ENCODE data around the gene MBNL1.

Gene MBNL1

GRCh38 chr3:152268555-152269055 is at the start of gene MBNL1:
Gene MBNL1 (plus strand): TSS chr3:152268929. CDS start chr3:152300194, 31,265 bp downstream.
- DNase-seq: peak; percentile 77

DNA sequence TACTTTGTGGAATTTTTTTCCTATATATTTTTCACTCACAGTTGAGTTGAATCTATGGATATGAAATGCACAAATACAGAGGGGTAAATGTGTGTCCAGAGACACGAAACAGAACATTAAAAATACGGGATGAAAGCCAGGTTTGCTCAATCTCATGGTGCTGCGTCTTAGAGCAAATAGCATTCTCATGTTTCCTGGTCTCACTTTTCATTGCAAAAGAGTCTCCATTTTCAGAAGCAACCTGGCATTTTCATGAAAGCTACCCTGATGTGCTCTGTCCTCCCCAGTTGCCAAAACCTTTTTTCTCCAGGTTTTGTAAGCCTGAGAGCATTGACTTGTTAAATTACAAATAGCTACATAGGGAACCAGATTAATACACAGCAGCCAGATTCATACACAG is 49.5 kb upstream of the MBNL1 start:
- DNase-seq: no peak

GRCh38 chr3:152219769-152220255 is 48.9 kb upstream of the MBNL1 start:
- no peak for DNase-seq

GRCh38 chr3:152222327-152222726 is 46.4 kb upstream of the MBNL1 start:
- no peak for DNase-seq

DNA sequence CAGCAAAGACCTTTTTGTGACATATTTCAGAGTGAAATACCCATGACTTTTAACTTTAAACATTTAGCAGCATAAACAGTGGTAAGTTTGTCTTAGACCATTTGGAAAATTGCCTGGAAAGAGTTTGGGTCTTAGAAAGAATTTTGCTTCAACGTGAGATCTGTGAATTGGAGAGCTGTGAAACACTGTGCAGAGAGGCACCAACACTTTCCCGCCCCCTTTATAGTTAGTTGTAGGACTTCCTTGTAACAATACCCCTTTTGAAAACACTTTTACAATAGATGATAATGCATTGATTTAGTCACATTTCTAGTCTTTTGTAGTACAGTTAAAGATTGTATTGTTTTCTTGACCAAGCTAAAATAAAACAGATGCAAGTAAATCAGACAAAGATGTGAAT is 43.5 kb upstream of the MBNL1 start:
- DNase-seq: no peak

DNA sequence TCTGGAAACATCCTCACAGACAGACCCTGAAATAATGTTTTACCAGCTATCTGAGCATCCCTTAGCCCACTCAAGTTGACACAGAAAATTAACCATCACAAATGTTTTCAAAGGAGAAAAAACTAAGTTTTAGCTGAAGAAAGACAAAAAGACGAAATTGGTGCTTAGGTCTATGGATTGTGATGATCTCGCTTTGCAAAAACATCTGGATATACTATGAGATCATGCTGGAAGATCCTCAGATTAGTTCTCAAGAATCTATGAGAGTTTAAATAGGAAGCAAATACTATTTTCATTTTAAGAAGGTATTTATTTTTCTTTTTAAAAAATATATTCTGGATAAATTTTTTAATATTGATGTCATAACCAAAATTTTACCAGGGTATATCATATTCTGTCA is 42.6 kb upstream of the MBNL1 start:
- DNase-seq: no peak

DNA sequence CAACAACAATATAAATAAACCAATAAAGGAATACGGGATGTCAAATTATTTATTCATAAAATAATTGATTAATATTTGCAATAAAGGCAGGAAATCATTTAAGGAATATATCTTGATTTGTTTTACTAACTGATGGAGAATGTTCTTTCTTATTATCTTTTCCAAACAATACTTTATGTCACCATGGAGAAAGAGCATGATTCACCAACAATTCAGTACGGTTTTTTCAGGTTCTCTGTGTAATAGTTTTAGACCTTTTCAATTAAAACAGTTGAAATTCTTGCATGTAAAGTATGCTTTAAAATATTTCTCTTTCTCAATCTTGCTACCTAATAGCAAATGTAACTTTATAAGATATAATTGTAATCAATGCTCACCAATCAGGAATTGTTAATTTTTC is 41.7 kb upstream of the MBNL1 start:
- DNase-seq: no peak

DNA sequence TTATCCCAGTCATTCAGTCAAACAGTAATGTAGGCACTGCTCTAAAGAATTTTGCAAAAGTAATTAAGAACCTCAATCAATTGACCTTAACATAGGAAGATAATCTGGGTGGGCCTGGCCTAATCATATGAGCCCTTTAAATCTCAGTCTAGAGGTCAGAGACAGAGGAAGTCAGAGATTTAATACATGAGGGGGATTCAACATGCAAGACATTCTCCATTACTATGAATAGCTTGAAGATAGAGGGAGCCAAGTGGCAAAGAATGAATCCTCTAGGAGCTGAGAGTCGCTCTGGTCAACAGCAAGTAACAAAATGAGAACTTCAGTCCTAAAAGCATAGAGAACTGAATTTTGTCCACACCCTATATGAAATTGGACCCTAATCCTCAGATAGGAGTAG is 39.0 kb upstream of the MBNL1 start:
- DNase-seq: no peak

DNA sequence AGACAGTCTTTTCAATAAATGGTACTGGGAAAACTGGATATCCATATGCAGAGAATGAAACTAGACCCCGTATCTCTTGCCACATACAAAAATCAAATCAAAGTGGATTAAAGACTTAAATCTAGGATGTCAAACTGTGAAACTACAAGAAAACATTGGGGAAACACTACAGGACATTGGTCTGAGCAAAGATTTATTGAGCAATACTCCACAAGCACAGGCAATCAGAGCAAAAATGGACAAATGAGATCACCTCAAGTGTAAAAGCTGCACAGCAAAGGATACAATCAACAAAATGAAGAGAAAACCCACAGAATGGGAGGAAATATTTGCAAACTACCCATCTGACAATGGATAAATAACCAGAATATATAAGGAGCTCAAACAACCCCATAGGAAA is 38.4 kb upstream of the MBNL1 start:
- no peak for DNase-seq

GRCh38 chr3:152232001-152232400 is 36.7 kb upstream of the MBNL1 start:
- DNase-seq: no peak

GRCh38 chr3:152232679-152233078 is 36.0 kb upstream of the MBNL1 start:
- no peak for DNase-seq

GRCh38 chr3:152234657-152235375 is 33.9 kb upstream of the MBNL1 start:
- no peak for DNase-seq

DNA sequence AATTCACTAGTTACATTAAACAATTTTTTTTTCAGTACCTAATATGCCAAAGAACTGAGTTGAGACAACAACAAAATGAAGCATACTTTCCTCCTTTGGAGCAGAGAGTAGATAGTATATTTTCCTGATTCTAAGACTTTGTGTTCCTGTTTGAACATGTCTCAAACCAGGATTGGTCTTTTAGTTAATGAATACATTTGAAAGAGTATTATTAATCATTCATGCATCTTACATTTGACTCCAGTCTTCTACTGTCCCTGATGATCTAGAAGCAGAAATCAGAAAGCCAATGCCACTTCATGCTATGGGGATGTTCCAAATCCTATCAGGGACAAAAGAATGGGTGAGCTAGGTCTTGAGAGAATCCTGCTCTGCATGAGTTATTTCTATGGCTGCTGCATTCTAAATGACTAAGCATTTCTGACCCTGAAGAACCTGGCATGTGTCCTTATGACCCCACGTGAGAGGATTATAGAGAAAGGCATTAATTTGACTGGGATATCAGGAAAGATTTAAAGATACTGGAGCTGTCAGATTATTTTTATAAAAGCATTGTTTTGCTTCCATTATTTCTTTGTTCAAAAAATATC is 32.9 kb upstream of the MBNL1 start:
- peak; percentile 29 to 47 for DNase-seq

DNA sequence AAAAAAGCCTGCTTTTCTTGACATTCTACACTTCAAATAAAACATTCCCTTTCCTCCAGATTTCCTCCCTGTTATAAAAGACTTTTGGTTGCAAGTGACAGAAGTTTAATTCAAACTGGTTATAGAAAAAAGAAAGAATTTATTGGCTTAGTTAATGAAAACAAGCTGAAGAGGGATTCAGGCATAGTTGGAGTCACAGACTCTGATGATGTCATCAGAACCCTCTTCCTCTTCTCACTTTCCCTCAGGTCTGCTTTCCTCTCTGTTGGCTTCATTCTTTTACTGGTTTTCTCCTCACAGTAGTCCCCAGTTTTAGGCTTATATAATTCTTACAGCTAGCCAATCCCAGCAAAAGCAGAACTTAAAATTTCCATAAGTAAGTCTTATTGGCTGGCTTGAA is 32.0 kb upstream of the MBNL1 start:
- DNase-seq: no peak

DNA sequence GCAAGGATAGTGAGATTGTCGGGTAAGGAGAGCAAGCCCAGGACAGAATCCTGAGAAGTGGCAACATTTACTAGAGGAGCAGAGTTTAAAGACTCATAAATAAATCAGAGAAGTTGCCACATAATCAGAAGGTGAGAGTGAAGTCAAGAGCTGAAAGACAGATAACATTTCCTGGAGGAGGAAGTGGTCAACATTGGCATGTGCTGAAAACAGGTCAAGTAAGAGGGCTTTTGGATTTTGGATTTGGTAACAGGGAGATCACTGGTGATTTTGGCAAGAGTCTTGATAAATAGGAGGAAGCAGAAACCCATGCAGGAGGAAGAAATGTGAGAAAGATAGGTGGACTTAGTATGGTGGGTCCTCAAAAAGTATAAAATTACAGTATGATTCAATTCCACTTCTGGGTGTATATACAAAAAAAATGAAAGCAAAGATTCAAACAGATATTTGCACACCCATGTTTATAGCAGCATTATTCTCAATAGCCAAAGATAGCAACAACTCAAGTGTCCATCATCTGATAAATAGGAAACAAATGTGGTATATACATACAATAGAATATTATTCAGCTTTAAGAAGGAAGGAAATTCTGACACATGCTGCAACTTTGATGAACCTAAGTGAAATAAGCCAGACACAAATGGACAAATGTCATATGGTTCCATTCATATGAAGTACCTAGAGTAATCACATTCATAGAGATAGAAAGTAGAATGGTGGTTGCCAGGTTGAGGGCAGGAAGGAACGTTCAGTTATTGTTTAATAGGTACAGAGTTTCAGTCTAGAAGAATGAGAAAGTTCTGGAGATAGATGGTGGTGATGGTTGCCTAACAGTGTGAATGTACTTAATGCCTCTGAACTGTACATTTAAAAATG is 27.3 kb upstream of the MBNL1 start:
- DNase-seq: no peak

DNA sequence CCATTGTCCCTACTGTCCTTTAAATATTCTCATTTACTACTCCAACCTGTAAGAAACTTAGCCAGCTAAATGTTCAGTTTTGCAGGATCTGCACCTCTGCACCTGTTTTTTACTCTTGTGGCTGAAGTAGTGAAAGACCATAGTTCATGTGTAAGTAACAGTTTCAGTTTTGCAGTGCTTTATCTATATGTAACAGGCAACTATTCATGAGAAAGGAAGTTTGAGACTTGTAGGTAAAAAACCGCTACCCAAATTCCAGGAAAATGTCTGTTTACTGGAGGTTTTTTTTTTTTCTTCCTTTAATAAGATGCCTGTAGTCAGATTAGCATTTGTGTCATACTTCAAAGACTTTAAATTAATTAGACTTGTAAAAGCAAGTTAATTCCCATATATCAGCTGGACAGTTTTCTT is 25.4 kb upstream of the MBNL1 start:
- DNase-seq: no peak

GRCh38 chr3:152243721-152244516 is 24.8 kb upstream of the MBNL1 start:
- DNase-seq: no peak

- DNase-seq: no peak
These were observed 24.2 kb upstream of the MBNL1 start for GRCh38 chr3:152244517-152244888.

GRCh38 chr3:152245498-152246170 is 23.1 kb upstream of the MBNL1 start:
- DNase-seq: no peak

DNA sequence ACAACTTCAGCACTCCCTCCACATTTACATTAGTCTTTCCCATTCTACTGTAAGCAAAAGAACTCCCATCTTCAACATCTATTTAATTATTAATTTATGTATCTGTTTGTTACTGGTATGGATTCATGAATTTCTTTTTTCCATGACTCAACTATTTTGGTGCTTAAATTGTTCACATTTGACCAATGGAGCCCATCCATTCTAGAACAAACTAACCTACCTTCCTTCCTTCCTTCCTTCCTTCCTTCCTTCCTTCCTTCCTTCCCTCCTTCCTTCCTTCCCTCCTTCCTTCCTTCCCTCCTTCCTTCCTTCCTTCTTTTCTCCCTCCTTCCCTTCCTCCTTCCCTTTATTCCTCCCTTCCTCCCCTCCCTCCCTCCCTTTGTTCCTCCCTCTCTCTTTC is 16.8 kb upstream of the MBNL1 start:
- DNase-seq: no peak

DNA sequence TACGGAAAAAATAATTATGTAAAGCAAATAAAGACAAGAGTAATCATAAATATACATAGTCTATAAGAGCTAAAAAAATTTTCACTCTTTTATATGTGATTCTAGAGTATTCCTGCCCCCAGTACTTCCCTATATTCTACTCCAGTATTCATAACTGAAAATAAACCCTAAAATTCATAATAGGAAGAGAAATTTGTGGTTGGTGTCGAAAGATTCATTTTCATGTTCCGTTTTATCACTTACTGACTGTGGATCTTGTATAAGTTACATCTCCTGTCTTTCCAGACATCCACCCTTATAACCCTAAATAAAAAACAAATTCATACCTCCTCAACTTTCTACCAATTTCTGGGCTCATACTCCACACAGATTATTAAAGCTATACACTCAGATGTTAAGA is 16.0 kb upstream of the MBNL1 start:
- no peak for DNase-seq

DNA sequence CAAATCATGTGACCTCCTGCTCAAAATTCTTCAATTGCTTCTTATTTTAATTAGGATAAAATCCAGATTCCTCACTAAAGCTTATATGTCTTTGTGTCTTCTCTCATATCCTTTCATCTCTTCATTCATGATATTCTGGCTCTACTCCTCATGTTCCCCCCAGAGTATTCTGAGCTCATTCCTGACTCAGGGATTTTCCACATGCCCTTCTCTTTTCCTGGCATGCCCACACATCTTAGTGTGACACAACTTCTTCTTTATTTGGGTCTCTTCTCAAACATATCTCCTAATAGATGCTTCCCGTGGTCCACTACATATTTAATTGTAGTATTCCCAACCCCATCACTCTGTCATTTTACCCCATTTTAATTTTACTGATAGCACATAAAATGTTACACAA is 15.2 kb upstream of the MBNL1 start:
- no peak for DNase-seq
